Activated CD8-positive, alpha-beta memory T cell treated with anti-CD3 and anti-CD28 coated beads for 48 hours (primary cell): ENCODE measurements around the gene TNNT3.

Experiments
- DNase-seq, 3 experiments: peaks; one replicate each; pipeline ENCODE4 v3.0.0-alpha.2; 2020; ENCODE audit warnings: low read depth in 2 of 3, low spot score in 2 of 3

The TNNT3 gene

DNA sequence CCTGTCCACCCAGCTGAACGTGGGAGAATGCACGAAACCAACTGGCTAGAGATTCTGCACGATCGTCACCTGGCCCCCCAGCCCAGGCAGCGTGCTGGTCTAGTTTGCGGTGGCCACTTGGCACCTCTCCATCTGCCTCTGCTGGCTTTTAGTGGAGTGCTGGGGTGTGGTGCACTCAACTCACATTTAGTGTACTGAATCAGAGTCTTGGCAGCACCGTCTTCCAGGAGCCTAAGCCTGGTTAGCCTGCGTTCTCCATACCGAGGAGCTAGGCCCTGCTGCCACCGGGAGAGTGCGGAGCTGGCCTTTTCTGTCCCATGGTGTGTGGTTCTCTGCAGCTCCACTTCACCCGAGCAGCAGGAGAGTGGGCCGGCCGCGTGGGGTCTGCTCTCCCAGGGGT lies 30.4 kb downstream of the TNNT3 start:
- no peak for DNase-seq

DNA sequence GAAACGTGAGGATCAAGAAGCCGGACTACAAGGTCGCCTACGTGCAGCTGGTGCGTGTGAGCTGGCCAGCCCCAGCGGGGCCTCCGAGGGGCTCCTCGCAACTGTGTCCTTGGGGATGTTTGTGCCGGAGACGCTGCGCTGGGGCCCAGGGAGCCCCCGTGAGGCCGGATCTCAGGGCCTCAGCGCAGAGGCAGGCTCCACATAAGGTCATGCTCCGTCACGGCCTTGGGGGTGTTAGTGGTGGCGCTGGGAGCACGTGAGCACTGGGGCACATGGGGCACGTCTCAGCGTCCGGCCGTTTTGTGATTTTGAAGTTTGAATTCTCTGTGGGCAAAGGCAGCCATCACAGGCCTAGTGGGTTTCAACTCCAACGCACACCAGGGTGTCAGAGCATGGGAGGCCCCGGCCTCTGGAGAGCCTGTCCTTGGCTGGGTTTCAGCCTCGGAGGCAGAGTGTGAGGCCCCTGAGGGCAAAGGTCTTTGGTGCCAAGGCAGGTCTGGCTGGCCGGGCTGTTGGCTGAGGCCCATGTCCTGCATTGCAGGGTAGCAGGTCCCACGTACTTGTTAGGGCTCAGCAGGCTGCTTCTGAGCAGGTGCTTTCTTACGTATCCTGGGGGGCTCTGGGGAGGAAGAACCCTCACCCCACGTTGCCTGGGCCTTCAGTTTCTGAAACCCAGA lies 33.4 kb downstream of the TNNT3 start:
- no peak for DNase-seq

- DNase-seq: no peak
Observed at GRCh38 chr11:1953489-1954266, 34.2 kb downstream of the TNNT3 start.

DNA sequence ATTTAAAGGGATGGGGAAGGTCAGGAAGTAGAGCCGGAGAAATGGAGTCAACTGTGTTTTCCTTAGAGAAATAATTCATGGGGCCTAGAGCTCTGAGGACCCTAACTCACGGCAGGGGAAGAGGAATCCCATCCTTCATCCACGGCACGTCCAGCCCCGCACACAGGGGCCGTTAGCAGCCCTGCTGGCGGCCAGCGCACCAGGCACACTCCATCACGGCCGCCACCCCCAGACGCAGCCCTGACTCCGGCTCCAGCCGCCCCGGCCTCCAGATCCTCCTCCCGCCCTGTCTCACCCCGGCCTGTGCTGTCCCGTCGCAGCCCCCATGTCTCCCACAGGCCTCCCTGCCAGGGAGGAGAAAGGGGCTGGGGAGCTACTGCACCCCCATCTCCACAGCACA lies 38.9 kb downstream of the TNNT3 start:
- DNase-seq: no peak

- no peak for DNase-seq
Observed at GRCh38 chr11:1959786-1960185, 40.3 kb downstream of the TNNT3 start.

DNA sequence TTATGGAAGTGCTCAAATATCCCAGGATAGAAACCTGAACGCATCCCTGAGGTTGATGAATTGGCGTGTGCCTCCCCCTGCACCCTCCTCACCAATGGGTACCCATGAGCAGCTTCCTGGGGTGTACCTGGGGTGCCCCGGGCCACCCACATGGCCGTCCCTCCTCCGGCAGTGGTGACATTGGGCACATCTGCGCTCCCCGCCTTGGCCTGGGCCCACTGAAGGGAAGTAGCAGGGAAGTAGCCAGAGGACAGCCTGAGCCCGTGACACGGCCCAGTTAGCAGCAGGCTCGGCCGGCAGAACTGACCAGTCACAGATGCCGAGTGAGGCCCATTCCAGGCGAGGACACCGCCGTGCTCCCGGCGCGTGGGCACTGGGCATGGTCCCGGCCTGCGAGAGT lies 44.4 kb downstream of the TNNT3 start:
- no peak for DNase-seq

DNA sequence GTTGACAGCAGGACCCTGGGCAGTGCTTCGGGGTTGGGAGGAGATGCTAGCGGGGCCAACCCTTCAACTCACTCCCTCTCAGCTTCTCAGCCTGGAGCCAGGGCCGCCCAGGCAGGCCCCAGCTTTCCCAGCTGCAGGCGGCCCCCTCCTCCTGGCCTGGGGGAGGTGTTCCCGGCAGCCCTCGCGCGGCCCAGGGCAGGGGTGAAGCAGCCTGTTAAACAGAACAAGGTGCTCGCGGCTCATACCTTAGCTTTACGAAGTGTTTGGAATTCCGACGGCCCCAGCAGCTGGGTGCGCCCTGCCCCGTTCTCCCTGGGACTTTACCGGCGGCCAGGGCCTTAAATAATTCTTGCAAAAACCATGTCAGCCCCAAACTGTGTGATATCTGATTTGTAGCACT lies 44.8 kb downstream of the TNNT3 start:
- DNase-seq: no peak

DNA sequence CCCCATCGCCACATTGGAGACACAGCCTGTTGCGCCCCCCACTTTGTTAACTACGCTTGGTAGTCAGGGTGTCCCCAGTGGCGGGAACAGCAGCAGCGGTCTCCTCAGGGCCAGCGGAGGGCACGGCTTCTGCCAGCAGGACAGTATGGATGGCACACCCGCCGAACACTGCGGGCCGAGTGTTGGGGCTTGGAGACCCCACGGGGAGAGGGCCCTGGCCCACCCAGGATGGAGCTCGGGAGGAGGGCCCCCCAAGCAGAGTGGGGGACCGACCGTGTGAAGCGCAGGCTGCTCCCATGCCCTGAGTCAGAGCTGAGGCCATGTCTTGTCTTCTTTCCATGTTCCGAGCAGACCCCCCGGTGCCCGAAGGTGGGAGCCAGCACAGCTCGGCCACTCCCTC lies 45.5 kb downstream of the TNNT3 start:
- no peak for DNase-seq

DNA sequence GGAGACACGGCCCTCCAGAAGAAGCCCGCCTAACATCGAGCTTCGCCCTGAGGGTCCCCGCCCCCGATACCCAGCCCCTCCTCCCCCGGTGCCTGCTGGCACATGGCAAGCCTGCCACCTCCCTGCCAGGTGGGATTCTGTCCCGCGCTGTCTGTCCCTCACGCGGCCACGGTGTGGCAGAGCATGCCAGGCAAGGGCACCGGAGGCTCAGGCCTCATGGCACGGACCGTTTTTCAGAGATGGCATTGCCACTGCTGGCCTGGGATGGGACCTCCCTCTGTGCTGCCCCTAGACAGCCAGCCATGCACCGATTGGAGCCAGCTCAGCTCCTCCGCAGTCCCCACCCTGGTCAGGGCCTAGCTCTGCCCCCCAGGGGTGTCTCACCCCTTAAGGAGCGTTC lies 47.0 kb downstream of the TNNT3 start:
- no peak for DNase-seq

- no peak for DNase-seq
Observed at GRCh38 chr11:1967641-1968225, 48.2 kb downstream of the TNNT3 start.

- no peak for DNase-seq
Observed at GRCh38 chr11:1968454-1969002, 49.0 kb downstream of the TNNT3 start.

GRCh38 chr11:1969035-1969434 lies 49.5 kb downstream of the TNNT3 start:
- no peak for DNase-seq

DNA sequence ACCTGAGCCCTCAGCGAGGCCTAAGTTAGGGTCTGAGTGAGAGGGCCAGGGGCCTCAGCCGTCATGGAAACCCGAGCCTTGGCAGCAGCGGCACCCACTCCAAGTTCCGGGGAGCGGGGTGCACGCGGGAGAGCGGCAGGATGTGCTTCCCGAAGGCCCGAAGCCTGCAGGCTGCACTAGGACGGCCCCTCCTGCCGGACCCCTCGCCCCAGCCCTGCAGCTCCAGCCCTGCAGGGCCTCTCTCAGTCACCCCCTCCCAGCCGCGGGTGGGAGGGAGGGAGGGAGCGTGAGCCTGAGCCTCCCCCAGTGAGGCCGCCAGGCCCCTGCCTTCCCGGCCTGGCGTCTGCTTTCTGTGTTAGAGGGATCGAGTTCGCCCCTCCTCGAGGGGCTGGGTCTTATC lies 50.3 kb downstream of the TNNT3 start:
- DNase-seq: no peak

GRCh38 chr11:1970956-1971355 lies 51.5 kb downstream of the TNNT3 start:
- DNase-seq: no peak

DNA sequence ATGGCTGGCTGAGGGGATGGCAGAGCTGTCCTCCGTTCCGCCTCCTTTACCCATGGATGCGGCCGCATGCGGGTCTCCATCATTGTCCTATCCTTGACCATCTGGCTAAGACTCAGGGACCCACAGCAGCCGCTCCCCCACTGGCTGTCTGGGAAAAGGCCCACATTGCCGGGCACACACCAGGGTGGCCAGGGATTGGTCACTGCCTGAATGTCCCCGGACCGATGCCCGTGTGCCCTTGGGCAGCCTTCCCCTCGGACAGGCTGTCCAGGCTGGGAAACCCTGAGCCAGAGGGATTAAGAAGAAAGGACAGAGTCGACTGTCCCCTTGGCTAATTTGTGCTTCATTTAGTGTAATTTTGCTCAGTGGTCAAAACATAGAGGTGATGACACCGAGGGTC lies 55.7 kb downstream of the TNNT3 start:
- DNase-seq: no peak

GRCh38 chr11:1978720-1979473 lies 59.4 kb downstream of the TNNT3 start:
- no peak for DNase-seq

- no peak for DNase-seq
Observed at GRCh38 chr11:1979607-1980006, 60.1 kb downstream of the TNNT3 start.

DNA sequence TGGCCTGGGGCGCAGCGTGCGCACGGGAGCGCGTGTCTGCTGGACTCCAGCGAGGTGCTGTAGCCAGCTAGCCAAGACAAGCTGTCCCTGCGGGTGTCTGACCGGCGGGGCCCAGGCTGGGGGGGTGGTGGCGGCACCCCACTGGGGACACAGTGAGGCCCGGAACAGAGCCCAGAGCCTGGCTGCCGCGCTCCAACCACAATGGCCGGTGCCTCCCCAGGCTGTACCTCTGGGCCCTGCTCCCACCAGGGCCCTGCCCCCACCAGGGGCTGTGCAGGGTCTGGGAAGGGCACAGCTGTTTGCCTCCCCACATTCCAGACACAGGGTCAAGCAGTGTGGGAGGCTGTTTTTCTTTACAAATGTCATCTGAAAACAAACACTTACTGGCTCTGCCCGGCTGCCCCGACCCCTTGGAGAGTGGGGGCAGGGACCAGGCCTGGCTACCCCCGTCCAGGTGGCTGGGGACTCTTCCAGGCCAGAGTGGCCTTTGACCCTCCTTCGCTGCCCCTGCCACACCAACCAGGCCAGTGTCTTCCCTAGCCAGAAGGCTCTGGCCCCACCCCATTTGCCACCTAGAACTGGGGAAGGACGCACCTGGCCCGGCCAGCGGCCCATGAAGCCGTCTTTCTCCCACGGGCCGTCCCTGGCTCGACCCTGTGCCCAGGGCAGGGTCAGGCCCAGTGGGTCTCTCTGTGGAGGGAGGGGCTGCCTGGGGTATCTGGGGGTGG lies 63.5 kb downstream of the TNNT3 start:
- DNase-seq: no peak

DNA sequence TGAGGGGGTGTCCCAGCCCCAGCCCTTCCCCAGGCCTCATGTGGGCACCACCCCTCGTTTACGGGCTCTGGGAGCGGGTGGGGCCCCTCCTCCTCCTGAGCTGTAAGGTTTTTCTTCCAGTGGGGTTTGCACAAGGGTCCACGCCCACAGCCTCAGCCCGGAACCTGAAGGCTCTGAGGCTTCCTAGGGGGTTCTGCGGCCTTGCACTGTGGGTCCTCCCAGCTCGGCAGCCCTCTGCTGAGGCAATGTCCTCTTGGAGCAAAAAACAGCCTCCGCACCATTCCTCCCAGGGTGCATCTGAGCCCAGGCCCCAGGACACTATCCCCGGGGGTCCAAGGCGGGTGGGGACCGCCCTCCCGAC lies 64.1 kb downstream of the TNNT3 start:
- no peak for DNase-seq

GRCh38 chr11:1987024-1987423 lies 67.5 kb downstream of the TNNT3 start:
- no peak for DNase-seq

DNA sequence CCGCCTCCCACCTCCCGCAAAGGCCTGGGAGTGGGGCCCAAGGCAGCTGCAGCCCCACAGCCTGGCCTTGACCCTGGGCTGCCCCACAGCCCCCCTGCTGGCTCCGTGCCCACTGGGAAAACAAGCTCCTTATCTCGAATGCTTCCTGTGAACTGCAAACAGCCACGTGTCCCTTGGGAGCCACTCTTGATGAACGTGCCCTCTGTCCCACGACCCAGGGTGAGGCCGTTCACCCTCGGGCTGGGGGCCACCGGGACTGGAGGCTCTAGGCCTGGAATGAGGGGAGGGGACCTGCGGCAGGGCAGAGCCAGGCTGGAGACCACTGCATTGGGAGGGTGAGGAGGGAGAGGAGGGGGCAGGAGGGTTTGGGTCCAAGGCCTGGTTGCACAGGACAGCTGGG lies 68.7 kb downstream of the TNNT3 start:
- no peak for DNase-seq
